ENCODE data around the gene SOX5. TPM values are rescaled to one million over a fixed set of nuclear protein-coding genes. Genes with fewer than 3 reads are reported as not detected.
"Not testable (repeated sequence)": the region's sequence is repeated elsewhere in the genome, so short reads cannot be mapped to it uniquely, and the experiment has no call there.

Gene SOX5
- polyA plus RNA-seq, 4 donors = 0.81 to 5.1 (median 1.3) TPM; not detected in 1

DNA sequence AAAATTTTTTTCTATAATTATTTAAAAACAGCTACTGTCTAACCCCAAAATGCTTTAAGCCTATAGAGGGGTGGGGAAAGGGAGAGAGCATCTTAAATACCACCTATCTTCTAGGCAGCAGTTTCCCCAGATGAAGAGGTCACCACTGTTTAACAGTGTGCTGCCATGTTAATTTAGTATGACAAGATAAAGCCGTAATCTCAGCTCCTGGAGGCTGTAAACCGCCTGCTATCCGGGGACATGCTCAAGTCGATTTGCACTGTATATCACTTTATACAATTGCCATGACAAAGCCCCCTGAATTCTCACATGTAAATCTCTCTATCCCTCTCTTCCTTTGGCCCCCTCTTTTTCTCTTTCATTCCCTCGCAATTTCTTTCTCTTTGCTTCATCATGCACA lies 68.5 kb downstream of the SOX5 start:
- no peak for DNase-seq
- Histone ChIP-seq H3K4me1 (ENCODE audit: control insufficient read depth in 3 of 3, insufficient read depth in 2 of 3, low read depth in 1 of 3, low read length in 2 of 3) (no peaks in the 10 kb centered on the region), H3K4me3 (ENCODE audit: low read depth in 1 of 3, low read length in 3 of 3) (no peak overlapping the region), H3K36me3 (ENCODE audit: control insufficient read depth in 3 of 3, insufficient read depth in 2 of 3, low read depth in 1 of 3, low read length in 3 of 3) (no peaks in the 10 kb centered on the region), H3K9me3 (ENCODE audit: control insufficient read depth in 2 of 2, insufficient read depth in 1 of 2, low read depth in 1 of 2, low read length in 1 of 2) (no peaks in the 10 kb centered on the region), H3K27me3 (ENCODE audit: control insufficient read depth in 3 of 3, insufficient read depth in 3 of 3, low read length in 3 of 3) (no peaks in the 10 kb centered on the region), H3K27ac (ENCODE audit: low read depth in 1 of 3, low read length in 2 of 3) (no peak overlapping the region)
- WGBS, 3 donors = 68 to 81% (median 74%) methylated on average over 5 of the region's 5 CpGs
- no peak for FAIRE-seq

DNA sequence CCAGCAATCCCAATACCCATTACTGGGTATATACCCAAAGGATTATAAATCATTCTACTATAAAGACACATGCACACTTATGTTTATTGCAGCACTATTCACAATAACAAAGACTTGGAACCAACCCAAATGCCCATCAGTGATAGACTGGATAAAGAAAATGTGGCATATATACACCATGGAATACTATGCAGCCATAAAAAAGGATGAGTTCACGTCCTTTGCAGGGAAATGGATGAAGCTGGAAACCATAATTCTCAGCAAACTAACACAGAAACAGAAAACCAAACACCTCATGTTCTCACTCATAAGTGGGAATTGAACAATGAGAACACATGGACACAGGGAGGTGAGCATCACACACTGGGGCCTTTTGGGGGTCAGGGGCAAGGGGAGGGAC lies 72.9 kb downstream of the SOX5 start:
- 52 to 81% (median 64%) methylated on average over 1 of the region's 1 CpG for WGBS, 3 donors
- not testable (repeated sequence) for H3K4me3 ChIP-seq (ENCODE audit: low read depth in 1 of 3, low read length in 3 of 3); H3K27ac ChIP-seq (ENCODE audit: low read depth in 1 of 3, low read length in 2 of 3); H3K36me3 ChIP-seq (ENCODE audit: control insufficient read depth in 3 of 3, insufficient read depth in 2 of 3, low read depth in 1 of 3, low read length in 3 of 3); H3K9me3 ChIP-seq (ENCODE audit: control insufficient read depth in 2 of 2, insufficient read depth in 1 of 2, low read depth in 1 of 2, low read length in 1 of 2); H3K4me1 ChIP-seq (ENCODE audit: control insufficient read depth in 3 of 3, insufficient read depth in 2 of 3, low read depth in 1 of 3, low read length in 2 of 3); H3K27me3 ChIP-seq (ENCODE audit: control insufficient read depth in 3 of 3, insufficient read depth in 3 of 3, low read length in 3 of 3); FAIRE-seq; DNase-seq

DNA sequence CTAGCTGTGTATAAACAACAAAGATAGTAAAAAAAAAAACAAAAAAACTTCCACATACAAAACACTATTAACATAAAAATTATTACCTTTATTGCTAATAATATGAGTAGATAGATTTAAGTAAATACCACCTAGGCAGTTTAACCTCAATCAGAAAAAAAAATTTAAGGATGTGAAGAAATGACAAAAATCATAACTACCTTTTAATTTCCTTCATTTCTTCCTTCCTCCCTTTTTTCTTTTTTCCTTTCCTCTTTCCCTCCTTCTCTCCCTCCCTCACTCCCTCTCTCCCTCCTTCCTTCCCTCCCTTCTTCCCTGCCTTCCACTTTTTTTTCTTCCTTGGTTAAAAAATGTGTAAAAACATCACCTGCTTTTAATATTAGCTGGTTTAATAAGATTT lies 81.7 kb downstream of the SOX5 start:
- no peak overlapping the region for H3K4me3 ChIP-seq (ENCODE audit: low read depth in 1 of 3, low read length in 3 of 3)

DNA sequence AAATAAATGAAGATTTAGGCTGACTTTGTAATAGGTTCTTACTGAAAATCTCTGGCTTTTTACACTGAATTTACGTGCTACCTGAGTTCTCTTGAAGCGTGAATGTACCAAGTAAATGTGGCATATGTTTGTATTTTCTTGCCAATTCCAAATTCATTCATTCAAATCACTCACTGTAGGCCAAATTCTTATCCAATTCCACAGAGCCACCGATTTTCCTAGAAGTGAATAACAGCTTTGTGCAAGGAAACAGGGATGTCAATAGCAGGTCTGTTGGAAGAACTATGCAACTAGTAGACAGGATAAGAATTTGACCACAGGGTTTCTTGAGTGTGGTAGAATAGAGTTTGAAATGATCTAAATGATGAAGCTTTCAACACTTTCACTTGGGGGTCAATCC lies 86.8 kb downstream of the SOX5 start:
- no peak for FAIRE-seq
- H3K36me3 ChIP-seq (ENCODE audit: control insufficient read depth in 3 of 3, insufficient read depth in 2 of 3, low read depth in 1 of 3, low read length in 3 of 3) = no peaks in the 10 kb centered on the region
- no peak for DNase-seq
- no peaks in the 10 kb centered on the region for H3K4me1 ChIP-seq (ENCODE audit: control insufficient read depth in 3 of 3, insufficient read depth in 2 of 3, low read depth in 1 of 3, low read length in 2 of 3)
- no peak overlapping the region for H3K27ac ChIP-seq (ENCODE audit: low read depth in 1 of 3, low read length in 2 of 3)
- 80 to 88% (median 82%) methylated on average over 3 of the region's 3 CpGs for WGBS, 3 donors
- no peaks in the 10 kb centered on the region for H3K9me3 ChIP-seq (ENCODE audit: control insufficient read depth in 2 of 2, insufficient read depth in 1 of 2, low read depth in 1 of 2, low read length in 1 of 2)
- no peak overlapping the region for H3K4me3 ChIP-seq (ENCODE audit: low read depth in 1 of 3, low read length in 3 of 3)
- no peaks in the 10 kb centered on the region for H3K27me3 ChIP-seq (ENCODE audit: control insufficient read depth in 3 of 3, insufficient read depth in 3 of 3, low read length in 3 of 3)

More for the DNA sequence above, 81.7 kb downstream of the SOX5 start:
- no peaks in the 10 kb centered on the region for H3K4me1 ChIP-seq (ENCODE audit: control insufficient read depth in 3 of 3, insufficient read depth in 2 of 3, low read depth in 1 of 3, low read length in 2 of 3)
- H3K27ac ChIP-seq (ENCODE audit: low read depth in 1 of 3, low read length in 2 of 3) = no peak overlapping the region
- H3K36me3 ChIP-seq (ENCODE audit: control insufficient read depth in 3 of 3, insufficient read depth in 2 of 3, low read depth in 1 of 3, low read length in 3 of 3) = no peaks in the 10 kb centered on the region
- H3K27me3 ChIP-seq (ENCODE audit: control insufficient read depth in 3 of 3, insufficient read depth in 3 of 3, low read length in 3 of 3) = no peaks in the 10 kb centered on the region
- no peak for FAIRE-seq
- H3K9me3 ChIP-seq (ENCODE audit: control insufficient read depth in 2 of 2, insufficient read depth in 1 of 2, low read depth in 1 of 2, low read length in 1 of 2) = no peaks in the 10 kb centered on the region
- no peak for DNase-seq

GRCh38 chr12:23860019-23860418 lies 89.5 kb downstream of the SOX5 start:
- FAIRE-seq = no peak

DNA sequence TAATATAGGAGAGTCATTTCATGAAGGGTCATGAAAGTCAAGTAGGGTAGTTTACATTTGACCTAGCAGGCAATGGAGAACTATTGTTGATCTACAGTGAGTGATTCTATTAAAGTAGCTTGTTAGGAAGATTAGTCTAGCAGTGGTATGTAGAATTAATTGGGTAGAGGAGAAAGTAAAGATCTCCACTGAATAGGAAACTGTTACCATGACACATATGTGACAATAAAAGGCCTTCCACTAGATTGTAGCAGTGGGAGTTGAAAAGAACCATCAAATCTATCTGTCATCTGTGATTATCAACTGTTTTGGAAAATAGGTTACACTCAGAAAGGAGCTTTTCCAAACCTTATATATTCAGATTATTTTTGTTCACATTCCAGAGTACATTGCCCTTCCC lies 92.3 kb downstream of the SOX5 start:
- FAIRE-seq = no peak

More at GRCh38 chr12:23860019-23860418, 89.5 kb downstream of the SOX5 start:
- H3K4me1 ChIP-seq (ENCODE audit: control insufficient read depth in 3 of 3, insufficient read depth in 2 of 3, low read depth in 1 of 3, low read length in 2 of 3) = no peaks in the 10 kb centered on the region
- no peak for DNase-seq
- H3K9me3 ChIP-seq (ENCODE audit: control insufficient read depth in 2 of 2, insufficient read depth in 1 of 2, low read depth in 1 of 2, low read length in 1 of 2) = no peaks in the 10 kb centered on the region
- H3K4me3 ChIP-seq (ENCODE audit: low read depth in 1 of 3, low read length in 3 of 3) = no peak overlapping the region
- no peaks in the 10 kb centered on the region for H3K36me3 ChIP-seq (ENCODE audit: control insufficient read depth in 3 of 3, insufficient read depth in 2 of 3, low read depth in 1 of 3, low read length in 3 of 3)
- H3K27ac ChIP-seq (ENCODE audit: low read depth in 1 of 3, low read length in 2 of 3) = no peak overlapping the region
- no peaks in the 10 kb centered on the region for H3K27me3 ChIP-seq (ENCODE audit: control insufficient read depth in 3 of 3, insufficient read depth in 3 of 3, low read length in 3 of 3)
- 38 to 67% (median 48%) methylated on average over 1 of the region's 1 CpG for WGBS, 3 donors

DNA sequence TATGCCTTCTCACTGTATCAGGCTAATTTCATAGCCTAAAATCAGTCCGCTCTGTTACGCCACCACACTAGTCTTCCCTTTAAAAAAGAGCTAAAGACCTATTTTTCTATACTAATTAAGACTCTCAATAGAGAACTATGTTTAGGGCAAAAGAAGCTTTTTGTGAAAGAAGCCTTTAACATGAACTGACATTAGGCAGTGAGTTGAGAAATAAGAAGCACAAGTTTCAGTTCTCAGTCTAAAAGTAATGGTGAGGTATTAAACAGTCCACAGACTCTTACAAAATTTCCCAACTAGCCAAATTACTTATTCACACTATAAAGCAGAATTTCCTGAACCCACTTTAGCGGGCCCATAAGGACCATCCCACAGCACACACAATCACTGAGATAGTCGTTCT lies 93.7 kb downstream of the SOX5 start:
- FAIRE-seq = no peak
- WGBS, 3 donors = 67 to 68% (median 67%) methylated on average over 4 of the region's 4 CpGs
- no peak overlapping the region for H3K27ac ChIP-seq (ENCODE audit: low read depth in 1 of 3, low read length in 2 of 3)

More for the DNA sequence above, 92.3 kb downstream of the SOX5 start:
- no peak overlapping the region for H3K27ac ChIP-seq (ENCODE audit: low read depth in 1 of 3, low read length in 2 of 3)
- no peak overlapping the region for H3K4me3 ChIP-seq (ENCODE audit: low read depth in 1 of 3, low read length in 3 of 3)
- no peaks in the 10 kb centered on the region for H3K4me1 ChIP-seq (ENCODE audit: control insufficient read depth in 3 of 3, insufficient read depth in 2 of 3, low read depth in 1 of 3, low read length in 2 of 3)
- no peaks in the 10 kb centered on the region for H3K27me3 ChIP-seq (ENCODE audit: control insufficient read depth in 3 of 3, insufficient read depth in 3 of 3, low read length in 3 of 3)
- no peaks in the 10 kb centered on the region for H3K36me3 ChIP-seq (ENCODE audit: control insufficient read depth in 3 of 3, insufficient read depth in 2 of 3, low read depth in 1 of 3, low read length in 3 of 3)
- DNase-seq = no peak
- no peaks in the 10 kb centered on the region for H3K9me3 ChIP-seq (ENCODE audit: control insufficient read depth in 2 of 2, insufficient read depth in 1 of 2, low read depth in 1 of 2, low read length in 1 of 2)

DNA sequence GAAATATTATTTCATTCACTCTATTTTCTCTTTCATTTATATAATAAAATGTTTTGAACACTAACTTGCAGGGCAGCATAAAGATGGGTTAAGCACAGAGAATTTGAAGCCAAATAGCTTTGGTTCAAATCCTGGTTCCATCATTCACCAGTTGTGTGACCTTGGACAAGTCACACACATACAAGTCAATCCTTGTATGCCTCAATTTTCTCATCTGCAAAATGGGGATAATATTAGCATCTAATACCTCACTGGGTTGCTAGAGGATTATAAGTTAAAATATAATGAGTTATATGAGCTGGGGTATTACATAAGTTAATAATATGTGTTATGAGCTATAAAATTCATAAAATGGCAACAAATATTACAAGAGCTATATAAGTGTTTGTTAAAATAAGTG lies 94.9 kb downstream of the SOX5 start:
- DNase-seq (no peak), FAIRE-seq (no peak)
- H3K27ac ChIP-seq (ENCODE audit: low read depth in 1 of 3, low read length in 2 of 3) = no peak overlapping the region
- no peak overlapping the region for H3K4me3 ChIP-seq (ENCODE audit: low read depth in 1 of 3, low read length in 3 of 3)
- no peaks in the 10 kb centered on the region for H3K27me3 ChIP-seq (ENCODE audit: control insufficient read depth in 3 of 3, insufficient read depth in 3 of 3, low read length in 3 of 3)
- H3K36me3 ChIP-seq (ENCODE audit: control insufficient read depth in 3 of 3, insufficient read depth in 2 of 3, low read depth in 1 of 3, low read length in 3 of 3) = no peaks in the 10 kb centered on the region
- no peaks in the 10 kb centered on the region for H3K4me1 ChIP-seq (ENCODE audit: control insufficient read depth in 3 of 3, insufficient read depth in 2 of 3, low read depth in 1 of 3, low read length in 2 of 3)
- H3K9me3 ChIP-seq (ENCODE audit: control insufficient read depth in 2 of 2, insufficient read depth in 1 of 2, low read depth in 1 of 2, low read length in 1 of 2) = no peaks in the 10 kb centered on the region

More for the DNA sequence above, 93.7 kb downstream of the SOX5 start:
- DNase-seq = no peak
- Histone ChIP-seq H3K36me3 (ENCODE audit: control insufficient read depth in 3 of 3, insufficient read depth in 2 of 3, low read depth in 1 of 3, low read length in 3 of 3) (no peaks in the 10 kb centered on the region), H3K4me1 (ENCODE audit: control insufficient read depth in 3 of 3, insufficient read depth in 2 of 3, low read depth in 1 of 3, low read length in 2 of 3) (no peaks in the 10 kb centered on the region), H3K27me3 (ENCODE audit: control insufficient read depth in 3 of 3, insufficient read depth in 3 of 3, low read length in 3 of 3) (no peaks in the 10 kb centered on the region), H3K9me3 (ENCODE audit: control insufficient read depth in 2 of 2, insufficient read depth in 1 of 2, low read depth in 1 of 2, low read length in 1 of 2) (no peaks in the 10 kb centered on the region), H3K4me3 (ENCODE audit: low read depth in 1 of 3, low read length in 3 of 3) (no peak overlapping the region)

- no peak overlapping the region for H3K27ac ChIP-seq (ENCODE audit: low read depth in 1 of 3, low read length in 2 of 3)
- H3K27me3 ChIP-seq (ENCODE audit: control insufficient read depth in 3 of 3, insufficient read depth in 3 of 3, low read length in 3 of 3) = no peaks in the 10 kb centered on the region
- H3K4me3 ChIP-seq (ENCODE audit: low read depth in 1 of 3, low read length in 3 of 3) = no peak overlapping the region
- no peak for FAIRE-seq
- DNase-seq = no peak
- H3K36me3 ChIP-seq (ENCODE audit: control insufficient read depth in 3 of 3, insufficient read depth in 2 of 3, low read depth in 1 of 3, low read length in 3 of 3) = no peaks in the 10 kb centered on the region
- H3K9me3 ChIP-seq (ENCODE audit: control insufficient read depth in 2 of 2, insufficient read depth in 1 of 2, low read depth in 1 of 2, low read length in 1 of 2) = no peaks in the 10 kb centered on the region
- WGBS, 3 donors = 31 to 53% (median 31%) methylated on average over 3 of the region's 3 CpGs
- H3K4me1 ChIP-seq (ENCODE audit: control insufficient read depth in 3 of 3, insufficient read depth in 2 of 3, low read depth in 1 of 3, low read length in 2 of 3) = no peaks in the 10 kb centered on the region
These were observed 95.8 kb downstream of the SOX5 start for GRCh38 chr12:23853640-23854039.
